HG03378 (cell line): ENCODE data around the gene RBPJL.
"Not testable (repeated sequence)": the region's sequence is repeated elsewhere in the genome, so short reads cannot be mapped to it uniquely, and the experiment has no call there.

ENCODE experiments used
- ATAC-seq: cut with Tn5 transposase; IDR thresholded peaks from one replicate; pipeline ENCODE4 v1.9.1; 2021; ENCODE audit warnings: mild to moderate bottlenecking, moderate library complexity; ENCODE audit not compliant: unreplicated experiment

The RBPJL gene

GRCh38 chr20:45341579-45341938 lies 34.9 kb downstream of the RBPJL start:
- ATAC-seq: no peak

- no peak for ATAC-seq
Measured at GRCh38 chr20:45341939-45342854, 35.6 kb downstream of the RBPJL start.

GRCh38 chr20:45342855-45343531 lies 36.4 kb downstream of the RBPJL start:
- ATAC-seq: no peak

- ATAC-seq: no peak
Measured at GRCh38 chr20:45343532-45344167, 37.0 kb downstream of the RBPJL start.

GRCh38 chr20:45344168-45344860 lies 37.7 kb downstream of the RBPJL start:
- no peak for ATAC-seq

- no peak for ATAC-seq
Measured at GRCh38 chr20:45345104-45345936, 38.7 kb downstream of the RBPJL start.

- no peak for ATAC-seq
Measured at GRCh38 chr20:45346291-45346718, 39.7 kb downstream of the RBPJL start.

- ATAC-seq: no peak
Measured at GRCh38 chr20:45346851-45347250, 40.2 kb downstream of the RBPJL start.

GRCh38 chr20:45347297-45347935 lies 40.8 kb downstream of the RBPJL start:
- ATAC-seq: no peak

GRCh38 chr20:45347936-45348778 lies 41.5 kb downstream of the RBPJL start, which contains the start of gene SDC4:
Gene SDC4 (minus strand): TSS chr20:45348424. CDS start chr20:45348384, 40 bp downstream.
- ATAC-seq: no peak

- ATAC-seq: no peak
Measured at GRCh38 chr20:45350217-45350616, 43.6 kb downstream of the RBPJL start.

GRCh38 chr20:45350795-45351194 lies 44.2 kb downstream of the RBPJL start:
- ATAC-seq: not testable (repeated sequence)

GRCh38 chr20:45352729-45353128 lies 46.1 kb downstream of the RBPJL start:
- no peak for ATAC-seq

- no peak for ATAC-seq
Measured at GRCh38 chr20:45353746-45354145, 47.1 kb downstream of the RBPJL start.

- no peak for ATAC-seq
Measured at GRCh38 chr20:45354423-45355208, 48.0 kb downstream of the RBPJL start.

- no peak for ATAC-seq
Measured at GRCh38 chr20:45355209-45356084, 48.8 kb downstream of the RBPJL start.
